HepG2 (cell line): Measurements from ENCODE around the gene CDH13. TPM values are rescaled to one million over a fixed set of nuclear protein-coding genes. Genes with fewer than 3 reads are reported as not detected.

Experiments
- ATAC-seq: fragments of 200-7000 bp; cut with Tn5 transposase; 3 replicates; pipeline ENCODE4 v1.9.1; 2020; ENCODE audit warnings: mild to moderate bottlenecking, moderate library complexity
- BruUV-seq: library from RNA; stranded (reverse); fragments of 400-500 nt; replicated peaks from 2 replicates; lab custom pipeline; 2021; lab: Mats Ljungman, UMichigan
- CTCF ChIA-PET: fragments of 300-600 bp; formaldehyde crosslinking; extraction: SDS; loops from one replicate; lab custom pipeline; 2021; ENCODE audit warnings: low total read pairs, inconsistent platforms, low intra/inter-chr PET ratio; lab: Yijun Ruan, JAX
- POLR2A ChIA-PET: fragments of 350-600 bp; sonication (Branson Sonifier 250); formaldehyde crosslinking; loops from one replicate; lab custom pipeline; 2020; ENCODE audit warnings: antibody characterized with exemption, inconsistent platforms; lab: Yijun Ruan, JAX
- DNase-seq: peaks from one replicate; pipeline ENCODE4 v3.0.0-alpha.2; 2015; ENCODE audit warnings: low spot score
- FAIRE-seq: peaks from 3 replicates; lab custom pipeline; 2011; peaks lifted over from hg19 to GRCh38; lab: Jason Lieb, UNC
- H2AFZ ChIP-seq: one replicate; pipeline ENCODE4 v1.6.1; 2011; ENCODE audit warnings: low read length, inconsistent platforms
- H3K27ac ChIP-seq: fragments of 300-600 bp; 3 replicates; pipeline ENCODE4 v1.8.0; 2011; ENCODE audit warnings: mixed run types, mild to moderate bottlenecking, mixed read lengths, low read length, inconsistent platforms; ENCODE audit not compliant: insufficient read depth; ENCODE audit errors: extremely low read length
- H3K27me3 ChIP-seq, 2 experiments: fragments of 200-600 bp in 1 of 2; 2 replicates in 1 of 2; 3 replicates in 1 of 2; pipeline versions ENCODE4 v1.6.0 to v1.8.0; 2011; ENCODE audit warnings: low read length in 2 of 2, mild to moderate bottlenecking in 2 of 2, moderate library complexity in 2 of 2, inconsistent platforms in 1 of 2; ENCODE audit not compliant: insufficient read depth in 2 of 2, control insufficient read depth in 1 of 2
- H3K36me3 ChIP-seq, 2 experiments: fragments of 200-600 bp in 1 of 2; replicated peaks in 1 of 2; 2 replicates in 1 of 2; 3 replicates in 1 of 2; pipeline versions ENCODE4 v1.5.1 to v1.8.0; 2011; ENCODE audit warnings: low read length in 2 of 2, inconsistent platforms in 1 of 2; ENCODE audit not compliant: insufficient read depth in 2 of 2, control insufficient read depth in 1 of 2
- H3K4me1 ChIP-seq: 2 replicates; pipeline ENCODE4 v1.5.1; 2012; ENCODE audit warnings: low read length, inconsistent platforms; ENCODE audit not compliant: insufficient read depth
- H3K4me2 ChIP-seq: 2 replicates; pipeline ENCODE4 v1.6.0; 2011; ENCODE audit warnings: low read depth, low read length, inconsistent platforms
- H3K4me3 ChIP-seq, 3 experiments: fragments of 200-600 bp in 1 of 3; sonication (generic), shearing (Covaris generic) in 1 of 3; replicated peaks in 1 of 3; 2 replicates each; pipeline ENCODE4 v1.5.1; 2011 to 2016; ENCODE audit warnings: low read length in 3 of 3, inconsistent platforms in 2 of 3, low read depth in 2 of 3, mild to moderate bottlenecking in 2 of 3, control low read depth in 1 of 3, mixed read lengths in 1 of 3; ENCODE audit not compliant: insufficient read depth in 1 of 3
- H3K79me2 ChIP-seq: one replicate; pipeline ENCODE4 v1.6.1; 2011; ENCODE audit warnings: low read length, inconsistent platforms; ENCODE audit not compliant: insufficient read depth
- H3K9ac ChIP-seq: 2 replicates; pipeline ENCODE4 v1.6.0; 2011; ENCODE audit warnings: mild to moderate bottlenecking, low read depth, low read length, inconsistent platforms; ENCODE audit not compliant: insufficient read depth
- H3K9me3 ChIP-seq: 2 replicates; pipeline ENCODE4 v1.5.1; 2012; ENCODE audit warnings: mild to moderate bottlenecking, low read length
- H4K20me1 ChIP-seq: 2 replicates; pipeline ENCODE4 v1.6.0; 2011; ENCODE audit warnings: inconsistent platforms, mild to moderate bottlenecking, low read length, moderate library complexity; ENCODE audit not compliant: insufficient read depth
- HES4 ChIP-seq: sonication (generic); formaldehyde crosslinking; IDR thresholded peaks from 2 replicates; pipeline ENCODE4 v1.9.0; 2021; ENCODE audit warnings: mild to moderate bottlenecking, missing genetic modification reagents, borderline replicate concordance
- NFAT5 ChIP-seq: sonication (generic); formaldehyde crosslinking; IDR thresholded peaks from 2 replicates; pipeline ENCODE4 v1.4.0; 2020; ENCODE audit warnings: missing genetic modification reagents
- NFIB ChIP-seq: sonication (generic); formaldehyde crosslinking; IDR thresholded peaks from 2 replicates; pipeline ENCODE4 v1.9.0; 2021; ENCODE audit warnings: missing genetic modification reagents, mild to moderate bottlenecking, borderline replicate concordance
- NPAS2 ChIP-seq: sonication (generic); formaldehyde crosslinking; IDR thresholded peaks from 2 replicates; pipeline ENCODE4 v1.8.0; 2022; ENCODE audit warnings: mild to moderate bottlenecking, missing genetic modification reagents, borderline replicate concordance
- RFX5 ChIP-seq: IDR thresholded peaks from 2 replicates; pipeline ENCODE4 v1.6.1; 2011; ENCODE audit warnings: low read depth, low read length, improper control_type of control experiment
- RNF219 ChIP-seq: sonication (generic); formaldehyde crosslinking; IDR thresholded peaks from 2 replicates; pipeline ENCODE4 v1.5.0; 2020; ENCODE audit warnings: mild to moderate bottlenecking, missing genetic modification reagents
- TBL1XR1 ChIP-seq: fragments of 150-350 bp; IDR thresholded peaks from 2 replicates; pipeline ENCODE4 v1.6.1; 2014; ENCODE audit warnings: borderline replicate concordance, low read length; ENCODE audit not compliant: partially characterized antibody
- TEF ChIP-seq: sonication (generic); formaldehyde crosslinking; IDR thresholded peaks from 2 replicates; pipeline ENCODE4 v1.5.0; 2020; ENCODE audit warnings: missing genetic modification reagents
- ZBTB43 ChIP-seq: sonication (generic); formaldehyde crosslinking; conservative IDR thresholded peaks from 2 replicates; pipeline ENCODE4 v1.4.0; 2020; ENCODE audit warnings: missing genetic modification reagents
- ZNF10 ChIP-seq: sonication (generic); formaldehyde crosslinking; IDR thresholded peaks from 2 replicates; pipeline ENCODE4 v1.4.0; 2020; ENCODE audit warnings: mild to moderate bottlenecking, low read depth, missing genetic modification reagents, borderline replicate concordance
- ZNF124 ChIP-seq: sonication (generic); formaldehyde crosslinking; IDR thresholded peaks from 2 replicates; pipeline ENCODE4 v1.4.0; 2020; ENCODE audit warnings: missing genetic modification reagents
- ZNF18 ChIP-seq: sonication (generic); formaldehyde crosslinking; IDR thresholded peaks from 2 replicates; pipeline ENCODE4 v1.8.0; 2022; ENCODE audit warnings: mild to moderate bottlenecking, missing genetic modification reagents; ENCODE audit not compliant: insufficient replicate concordance
- ZNF629 ChIP-seq: sonication (generic); formaldehyde crosslinking; conservative IDR thresholded peaks from 2 replicates; pipeline ENCODE4 v1.5.0; 2020; ENCODE audit warnings: missing genetic modification reagents
- ZNF879 ChIP-seq: sonication (generic); formaldehyde crosslinking; IDR thresholded peaks from 2 replicates; pipeline ENCODE4 v1.8.1; 2023; ENCODE audit warnings: missing genetic modification reagents
- WGBS: methylation state at CpG from one replicate; pipeline ENCODE4 v1.1.6; 2017; ENCODE audit warnings: low lambda C conversion rate; 5-methylcytosine and 5-hydroxymethylcytosine counted together
- in situ Hi-C: cut with HindIII; loops from 2 replicates; pipeline ENCODE4 v1.10.0; 2017; ENCODE audit warnings: low pct_unique_long_range_greater_than_20kb; ENCODE audit not compliant: extremely low pct_ligation_motif_present
- intact Hi-C: fragments of 100-400 bp; cut with micrococcal nuclease; formaldehyde crosslinking; loops from one replicate; pipeline ENCODE4 v1.10.0; 2022; ENCODE audit not compliant: unreplicated experiment
- polyA plus RNA-seq, 8 experiments: library from polyadenylated mRNA; depleted of rRNA in 3 of 8; stranded (reverse) in 7 of 8; unstranded in 1 of 8; fragments of >200 nt; fragmentation: Illumina TruSeq in 4 of 8; extraction: Trizol in 4 of 8; gene quantifications; 2 replicates each; pipeline versions ENCODE4 v1.2.1 to v1.2.3, GENCODE V29; 2011 to 2016; ENCODE audit warnings: low read depth in 4 of 8, missing spikeins in 1 of 8, mixed read lengths in 1 of 8; ENCODE audit not compliant: insufficient read depth in 1 of 8
- total RNA-seq, 5 experiments: library from RNA; depleted of rRNA; stranded (reverse); fragments of >200 nt; fragmentation: Illumina TruSeq; extraction: Trizol; gene quantifications; 2 replicates each; pipeline ENCODE4 v1.2.3, GENCODE V29; 2016; ENCODE audit warnings: low read depth in 1 of 5

The CDH13 gene
- total and polyA plus RNA-seq, 2 of the 13 experiments (the other 11 are each of a cell fraction or from before 2014, with no cell fraction given) = not detected

GRCh38 chr16:83682868-83683235 is 1056.1 kb downstream of the CDH13 start:
- no peaks in the 10 kb centered on the region for H3K36me3 ChIP-seq
- H3K9ac ChIP-seq = no peak overlapping the region
- H2AFZ ChIP-seq = no peak overlapping the region
- ChIA-PET POLR2A (no interaction called here), CTCF (no interaction called here)
- ATAC-seq (no peak), DNase-seq (no peak), FAIRE-seq (no peak)
- H4K20me1 ChIP-seq = no peaks in the 10 kb centered on the region
- WGBS = 16% methylated on average over 7 of the region's 7 CpGs
- no peak overlapping the region for H3K4me2 ChIP-seq
- peaks cover 2 to 38% of the 10 kb centered on the region in 2 experiments; a peak in 3 of 5 replicates for H3K27me3 ChIP-seq
- intact Hi-C loops (no loop called here), in situ Hi-C loops (no loop called here)
- H3K4me3 ChIP-seq = no peak overlapping the region
- no peaks in the 10 kb centered on the region for H3K79me2 ChIP-seq
- no peak overlapping the region for H3K27ac ChIP-seq
- H3K9me3 ChIP-seq = no peaks in the 10 kb centered on the region
- BruUV-seq = no TSS peak
- H3K4me1 ChIP-seq = no peaks in the 10 kb centered on the region
- TF ChIP-seq RFX5 (no peak), ZNF10 (CRISPR knock-in tag) (no peak), NFIB (CRISPR knock-in tag) (no peak), NPAS2 (no peak), NFAT5 (CRISPR knock-in tag) (no peak), RNF219 (CRISPR knock-in tag) (no peak), ZBTB43 (CRISPR knock-in tag) (no peak), HES4 (CRISPR knock-in tag) (no peak), TBL1XR1 (no peak), ZNF18 (CRISPR knock-in tag) (no peak), ZNF629 (CRISPR knock-in tag) (no peak), TEF (CRISPR knock-in tag) (no peak), ZNF879 (CRISPR knock-in tag) (no peak), ZNF124 (CRISPR knock-in tag) (no peak)
